Glutamatergic neuron (in vitro differentiated cells): ENCODE data around the gene HMOX2. TPM values are rescaled to one million over a fixed set of nuclear protein-coding genes. Genes with fewer than 3 reads are reported as not detected.
A peak's percentile ranks its signal among the peaks of the same experiment; 100 is the strongest.

Source experiments
- DNase-seq: peaks from one replicate; pipeline ENCODE4 v3.0.0; 2022
- H3K27ac Mint-ChIP-seq: one replicate; pipeline ENCODE4 v1.8.0; 2020; ENCODE audit warnings: mild to moderate bottlenecking, mixed read lengths, inconsistent platforms; ENCODE audit not compliant: unreplicated experiment
- H3K27me3 Mint-ChIP-seq: one replicate; pipeline ENCODE4 v1.8.0; 2020; ENCODE audit warnings: mild to moderate bottlenecking, moderate library complexity, mixed read lengths, inconsistent platforms; ENCODE audit not compliant: unreplicated experiment
- H3K36me3 Mint-ChIP-seq: one replicate; pipeline ENCODE4 v1.8.0; 2020; ENCODE audit warnings: mild to moderate bottlenecking, mixed read lengths, inconsistent platforms; ENCODE audit not compliant: unreplicated experiment
- H3K4me1 Mint-ChIP-seq: one replicate; pipeline ENCODE4 v1.8.0; 2020; ENCODE audit warnings: mild to moderate bottlenecking, low read depth, mixed read lengths, inconsistent platforms; ENCODE audit not compliant: unreplicated experiment
- H3K4me3 Mint-ChIP-seq: one replicate; pipeline ENCODE4 v1.8.0; 2020; ENCODE audit warnings: mild to moderate bottlenecking, mixed read lengths, inconsistent platforms; ENCODE audit not compliant: unreplicated experiment
- H3K9me3 Mint-ChIP-seq: one replicate; pipeline ENCODE4 v1.8.0; 2020; ENCODE audit warnings: mild to moderate bottlenecking, moderate library complexity, mixed read lengths, inconsistent platforms; ENCODE audit not compliant: unreplicated experiment
- total RNA-seq: library from RNA; stranded (reverse); fragmentation: NEBNext Ultra II Directional; extraction: Animal tissue kit (Norgen Biotek cat#: 25700); gene quantifications from one replicate; pipeline ENCODE4 v1.2.1, GENCODE V29; 2021; ENCODE audit not compliant: unreplicated experiment
- TF ChIP-seq, protein P1 (sequence below): fragments of 200-600 bp; sonication (generic); IDR thresholded peaks from one replicate; pipeline ENCODE4 v1.5.0; 2021; ENCODE audit not compliant: partially characterized antibody, unreplicated experiment

The HMOX2 gene
- total RNA-seq, 1 donor from 2014 or later: 76.0 TPM

DNA sequence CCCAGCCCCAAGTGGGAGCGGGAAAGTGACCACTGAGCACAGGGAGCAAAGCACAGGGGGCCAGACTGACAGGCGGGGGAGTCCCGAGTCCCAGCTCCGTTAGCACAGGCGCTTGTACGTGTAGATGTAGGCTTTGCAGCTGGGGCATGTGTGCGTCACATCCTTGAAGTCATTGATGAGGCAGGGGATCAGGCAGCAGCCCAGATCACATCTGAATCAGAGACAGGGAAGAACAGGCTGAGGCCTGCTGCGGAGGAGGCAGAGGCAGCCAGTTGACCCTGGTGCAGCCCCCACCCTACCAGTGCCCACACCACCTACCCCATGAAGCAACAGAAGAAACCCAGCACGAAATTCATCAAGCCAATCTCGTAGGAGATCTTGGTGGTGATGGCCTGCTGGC, 36.3 kb downstream of the HMOX2 start:
- peaks cover 18% of the 10 kb centered on the region for H3K9me3 Mint-ChIP-seq

DNA sequence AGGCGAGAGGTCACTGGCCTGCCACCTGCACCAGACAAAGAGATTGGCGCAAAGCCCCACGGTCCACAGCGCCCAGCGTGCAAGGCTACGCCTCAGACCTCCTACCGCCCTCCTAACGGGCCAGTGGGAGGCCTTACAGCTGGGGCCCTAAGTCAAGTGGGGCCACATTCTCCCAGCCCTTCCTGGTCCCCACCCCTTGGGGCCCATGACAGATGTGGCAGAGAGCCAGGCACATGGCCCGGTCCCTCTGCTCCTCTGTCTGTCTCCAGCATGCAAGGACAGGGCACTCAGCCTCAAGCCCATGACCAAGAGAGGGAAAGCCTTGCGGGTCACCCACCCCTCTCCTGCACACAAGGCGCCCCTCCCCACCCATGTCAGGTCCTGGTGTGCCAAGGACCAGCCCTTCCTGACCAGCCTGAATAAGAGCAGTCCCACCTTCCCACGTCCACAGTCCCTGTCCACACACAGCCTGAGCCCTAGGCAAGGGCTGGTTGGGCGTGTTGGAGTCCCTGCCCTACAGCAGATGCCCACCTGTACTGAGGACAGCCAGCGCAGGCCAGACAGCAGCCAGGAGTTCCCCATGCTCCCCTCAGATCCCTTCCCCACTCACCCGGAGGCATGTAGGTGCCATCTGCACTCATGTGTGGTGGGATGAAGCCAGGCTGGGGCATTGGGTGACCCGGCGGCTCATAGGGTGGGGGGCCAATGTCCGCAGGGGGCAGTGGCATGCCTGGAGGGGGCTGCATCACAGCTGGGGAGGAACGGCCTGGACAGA, 37.1 kb downstream of the HMOX2 start:
- DNase-seq: no peak
- Mint-ChIP-seq H3K36me3 (no peaks in the 10 kb centered on the region), H3K27ac (no peak overlapping the region), H3K4me1 (peaks cover 20% of the 10 kb centered on the region), H3K9me3 (peaks cover 16% of the 10 kb centered on the region), H3K4me3 (no peak overlapping the region), H3K27me3 (peaks cover 1% of the 10 kb centered on the region)
- TF ChIP-seq, protein P1, sequence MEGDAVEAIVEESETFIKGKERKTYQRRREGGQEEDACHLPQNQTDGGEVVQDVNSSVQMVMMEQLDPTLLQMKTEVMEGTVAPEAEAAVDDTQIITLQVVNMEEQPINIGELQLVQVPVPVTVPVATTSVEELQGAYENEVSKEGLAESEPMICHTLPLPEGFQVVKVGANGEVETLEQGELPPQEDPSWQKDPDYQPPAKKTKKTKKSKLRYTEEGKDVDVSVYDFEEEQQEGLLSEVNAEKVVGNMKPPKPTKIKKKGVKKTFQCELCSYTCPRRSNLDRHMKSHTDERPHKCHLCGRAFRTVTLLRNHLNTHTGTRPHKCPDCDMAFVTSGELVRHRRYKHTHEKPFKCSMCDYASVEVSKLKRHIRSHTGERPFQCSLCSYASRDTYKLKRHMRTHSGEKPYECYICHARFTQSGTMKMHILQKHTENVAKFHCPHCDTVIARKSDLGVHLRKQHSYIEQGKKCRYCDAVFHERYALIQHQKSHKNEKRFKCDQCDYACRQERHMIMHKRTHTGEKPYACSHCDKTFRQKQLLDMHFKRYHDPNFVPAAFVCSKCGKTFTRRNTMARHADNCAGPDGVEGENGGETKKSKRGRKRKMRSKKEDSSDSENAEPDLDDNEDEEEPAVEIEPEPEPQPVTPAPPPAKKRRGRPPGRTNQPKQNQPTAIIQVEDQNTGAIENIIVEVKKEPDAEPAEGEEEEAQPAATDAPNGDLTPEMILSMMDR: no peak

More for the DNA sequence above, 36.3 kb downstream of the HMOX2 start:
- Mint-ChIP-seq H3K36me3 (peaks cover 4% of the 10 kb centered on the region), H3K27me3 (peaks cover 1% of the 10 kb centered on the region), H3K4me3 (no peak overlapping the region), H3K4me1 (peaks cover 20% of the 10 kb centered on the region), H3K27ac (peak overlapping the region; percentile 43)
- TF ChIP-seq, protein P1: no peak
- DNase-seq: no peak

DNA sequence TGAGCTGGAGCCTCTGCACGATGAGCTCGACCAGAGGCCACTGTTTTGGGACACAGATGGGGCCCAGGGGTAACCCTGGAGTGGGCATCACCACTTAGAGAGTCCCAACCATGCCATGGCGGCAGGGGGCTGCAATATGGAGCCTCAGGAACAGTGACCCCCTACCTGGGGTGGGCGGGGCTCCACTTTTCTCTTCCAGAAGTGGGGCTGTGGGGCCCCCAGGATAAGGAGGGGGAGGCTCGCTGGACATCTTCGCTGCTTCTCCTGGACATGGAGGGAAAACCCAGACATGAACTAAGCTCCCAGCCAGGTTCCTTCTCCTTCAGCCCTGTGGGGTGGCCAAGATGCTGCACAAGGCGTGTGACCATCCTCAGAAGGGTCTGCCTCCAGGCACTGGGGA, 37.7 kb downstream of the HMOX2 start:
- Mint-ChIP-seq H3K4me1 (peaks cover 20% of the 10 kb centered on the region), H3K4me3 (no peak overlapping the region), H3K36me3 (no peaks in the 10 kb centered on the region), H3K27ac (no peak overlapping the region), H3K27me3 (peaks cover 1% of the 10 kb centered on the region), H3K9me3 (peaks cover 16% of the 10 kb centered on the region)
- TF ChIP-seq, protein P1: no peak
- DNase-seq: no peak

DNA sequence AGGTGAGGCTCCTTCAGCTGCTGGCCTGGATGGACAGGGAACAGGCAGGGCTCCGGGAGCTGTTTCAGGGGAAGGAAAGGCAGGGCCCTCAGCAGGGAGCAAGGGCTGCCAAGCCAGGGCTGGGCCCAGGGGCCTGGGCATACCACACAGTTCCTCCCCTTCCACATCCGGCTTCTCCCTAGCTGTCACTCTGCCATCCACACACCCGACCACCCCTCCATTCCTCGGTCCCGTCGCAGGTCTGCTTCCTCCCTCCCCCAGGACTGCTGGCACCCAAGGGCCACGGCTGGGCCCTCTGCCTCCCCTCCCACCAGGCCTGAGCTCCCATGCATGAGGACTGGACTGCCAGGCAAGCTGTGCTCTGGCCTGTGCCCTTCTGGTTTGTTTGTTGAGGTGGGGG, 38.4 kb downstream of the HMOX2 start:
- H3K4me1 Mint-ChIP-seq: peaks cover 20% of the 10 kb centered on the region
- peaks cover 1% of the 10 kb centered on the region for H3K27me3 Mint-ChIP-seq
- no peak for DNase-seq
- no peak overlapping the region for H3K27ac Mint-ChIP-seq
- H3K4me3 Mint-ChIP-seq: no peak overlapping the region
- TF ChIP-seq, protein P1: no peak
- peaks cover 16% of the 10 kb centered on the region for H3K9me3 Mint-ChIP-seq
- no peaks in the 10 kb centered on the region for H3K36me3 Mint-ChIP-seq

DNA sequence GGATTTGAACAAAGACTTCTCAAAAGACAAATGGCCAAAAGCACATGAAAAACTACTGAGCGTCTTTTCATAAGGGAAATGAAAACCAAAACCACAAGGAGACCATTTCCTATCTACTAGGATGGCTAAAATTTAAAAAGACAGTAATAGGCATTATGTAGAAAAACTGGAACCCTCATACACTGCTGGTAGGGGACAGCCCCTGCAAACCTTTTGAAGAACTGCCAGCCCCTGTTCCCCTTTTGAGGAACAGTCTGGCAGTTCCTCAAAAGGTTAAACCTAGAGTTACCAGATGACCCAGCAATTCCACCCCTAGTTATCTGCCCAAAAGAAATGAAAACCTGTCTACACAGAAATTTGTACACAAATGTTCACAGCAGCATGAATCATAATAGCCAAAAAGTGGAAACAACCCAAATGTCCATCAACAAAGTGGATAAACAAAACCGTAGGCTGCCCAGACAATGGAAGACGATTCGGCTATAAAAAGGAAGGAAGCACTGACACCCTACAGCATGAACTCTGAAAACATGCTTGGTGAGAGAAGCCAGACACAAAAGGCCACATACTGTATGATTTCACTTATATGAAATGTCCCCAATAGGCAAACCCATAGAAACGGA, 39.5 kb downstream of the HMOX2 start:
- TF ChIP-seq, protein P1: no peak
- no peak for DNase-seq
- H3K4me1 Mint-ChIP-seq: peaks cover 16% of the 10 kb centered on the region
- H3K9me3 Mint-ChIP-seq: peaks cover 16% of the 10 kb centered on the region
- no peaks in the 10 kb centered on the region for H3K36me3 Mint-ChIP-seq
- no peak overlapping the region for H3K4me3 Mint-ChIP-seq
- H3K27me3 Mint-ChIP-seq: peaks cover 1% of the 10 kb centered on the region
- H3K27ac Mint-ChIP-seq: no peak overlapping the region
